Heart right ventricle (tissue), 16 donors: ENCODE measurements around the gene MYCBP. TPM values are rescaled to one million over a fixed set of nuclear protein-coding genes. Genes with fewer than 3 reads are reported as not detected.

Experiments used
- ATAC-seq, 8 donors: fragments of 200-7000 bp; cut with Tn5 transposase; one replicate each; pipeline ENCODE4 v1.9.1; 2020; ENCODE audit warnings: mild to moderate bottlenecking in 8 of 8, moderate library complexity in 8 of 8, moderate number of reproducible peaks in 1 of 8
- DNase-seq, 2 donors: peaks; one replicate each; pipeline ENCODE4 v3.0.0-alpha.2; 2020
- H3K27ac ChIP-seq, 10 donors: fragments of 200-600 bp; sonication (generic) in 2 of 10; one replicate each; pipeline versions ENCODE4 v1.5.0 to v1.8.0; 2020 to 2022; ENCODE audit warnings: mild to moderate bottlenecking in 3 of 10
- H3K27me3 ChIP-seq, 7 donors: fragments of 200-600 bp; one replicate each; pipeline ENCODE4 v1.8.0; 2021 to 2022; ENCODE audit warnings: mild to moderate bottlenecking in 2 of 7
- H3K36me3 ChIP-seq, 9 donors: fragments of 200-600 bp; sonication (generic) in 1 of 9; one replicate each; pipeline versions ENCODE4 v1.5.0 to v1.8.0; 2020 to 2022; ENCODE audit warnings: mild to moderate bottlenecking in 2 of 9
- H3K4me1 ChIP-seq, 9 donors: fragments of 200-600 bp; sonication (generic) in 1 of 9; one replicate each; pipeline versions ENCODE4 v1.5.0 to v1.8.0; 2020 to 2022; ENCODE audit warnings: mild to moderate bottlenecking in 4 of 9
- H3K4me3 ChIP-seq, 10 donors: fragments of 200-600 bp; sonication (generic) in 2 of 10; one replicate each; pipeline versions ENCODE4 v1.5.0 to v1.8.0; 2020 to 2022; ENCODE audit warnings: mild to moderate bottlenecking in 7 of 10, moderate library complexity in 2 of 10
- H3K9me3 ChIP-seq, 11 donors: fragments of 200-600 bp in 10 of 11; sonication (generic) in 2 of 11; one replicate each; pipeline versions ENCODE4 v1.5.0 to v1.8.0; 2013 to 2022; ENCODE audit warnings: mild to moderate bottlenecking in 2 of 11, control low read depth in 1 of 11, moderate library complexity in 1 of 11
- CTCF ChIP-seq, 9 donors: fragments of 200-600 bp; sonication (generic) in 2 of 9; IDR thresholded peaks; one replicate each; pipeline versions ENCODE4 v1.5.0 to v1.8.0; 2021 to 2022; ENCODE audit warnings: antibody characterized with exemption in 9 of 9, mild to moderate bottlenecking in 5 of 9, moderate library complexity in 1 of 9
- WGBS, 2 donors: extraction: QIAGEN DNeasy Blood & Tissue Kit; methylation state at CpG; one replicate each; pipeline ENCODE4 v1.1.7; 2013; ENCODE audit warnings: inconsistent platforms in 1 of 2; 5-methylcytosine and 5-hydroxymethylcytosine counted together
- intact Hi-C, 10 donors: fragments of 100-400 bp; cut with DNase I; formaldehyde crosslinking; loops; one replicate each; pipeline versions ENCODE4 v1.11.1 to v1.14.2; 2022
- polyA plus RNA-seq, 2 donors: library from polyadenylated mRNA; stranded (reverse); fragments of 200-250 nt; gene quantifications; one replicate each; pipeline ENCODE4 v1.2.3, GENCODE V29; 2013
- total RNA-seq, 10 donors: library from RNA; stranded (reverse); fragmentation: NEBNext Ultra II Directional in 3 of 10; extraction: Animal tissue kit (Norgen Biotek cat#: 25700) in 3 of 10; gene quantifications; one replicate each; pipeline versions ENCODE4 v1.2.1 to v1.2.4, GENCODE V29; 2021 to 2023
- donor health status: Arrhythmogenic right ventricular cardiomyopathy.
- donor health status: ischemic (EF 13 %, LVEDD 7.1; RV severe dilation, severe dysfunction).
- donor health status: healthy with polysubstance abuse.
- donor health status: DM: no; HTN: yes; CAD: no.
- donor health status: DM: no; HTN: no; CAD: no.
- donor health status: ischemic (EF 25% LVEDD 6.9; RV normal size, moderate dysfunction).
- donor health status: ischemic (EF 25% LVEDD 5.7; RV mildly dilated, moderate dysfunction).
- donor health status: healthy.
- donor health status: DM: yes; HTN: yes; CAD: no.
- donor health status: Ischemic cardiomyopathy.
- donor health status: ischemic (EF 35%, LVEDD 5.7; RV mildly dilated, moderate dysfunction).
- donor health status: nonischemic (EF 11% LVEDD 7.7; RV severe dilation, severe dysfunction).
- donor health status: DM: yes; HTN: yes; CAD: no.
- donor health status: PGD.
- donor health status: ischemic (EF 29% LVEDD 5.4; RV normal size, mild dysfunction).
- donor health status: nonischemic (EF 23%, LVEDD 6.1; RV moderate dilation, normal function).

MYCBP gene
- total and polyA plus RNA-seq, 12 donors: 3.9 to 22.8 (median 8.2) TPM

DNA sequence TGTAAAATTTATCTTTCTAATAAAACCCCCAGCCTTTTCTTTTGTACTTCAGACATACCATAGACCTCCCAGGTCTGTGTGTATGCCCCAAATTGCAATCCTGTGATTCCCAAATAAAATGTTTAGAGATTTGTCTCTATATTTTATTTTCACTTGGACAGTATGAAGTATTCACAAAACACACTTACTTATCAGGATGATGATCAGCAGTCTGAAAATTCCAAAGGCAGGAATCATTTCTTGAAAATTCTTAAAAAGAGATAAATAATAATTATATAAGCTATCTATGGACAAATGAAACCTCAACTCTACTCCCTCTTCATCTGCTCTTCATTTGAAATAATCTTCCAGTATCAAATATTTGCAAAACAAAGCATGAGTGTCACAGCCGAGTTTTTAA, 19.8 kb upstream of the MYCBP start:
- intact Hi-C loops: no loop called here
- no peaks in the 10 kb centered on the region for H3K9me3 ChIP-seq
- ATAC-seq (no peak), DNase-seq (no peak)
- peaks cover 0 to 10% (median 0%) of the 10 kb centered on the region in 9 donors for H3K36me3 ChIP-seq
- no peaks in the 10 kb centered on the region for H3K27me3 ChIP-seq
- no peak overlapping the region for H3K4me3 ChIP-seq
- 89 to 91% methylated on average over 1 of the region's 1 CpG for WGBS, 2 donors
- H3K4me1 ChIP-seq: no peaks in the 10 kb centered on the region
- TF ChIP-seq CTCF (IDR thresholded peaks at IDR 0.05): no peak
- no peak overlapping the region for H3K27ac ChIP-seq

GRCh38 chr1:38891753-38892152, 18.6 kb upstream of the MYCBP start:
- WGBS, 2 donors: 89 to 92% methylated on average over 1 of the region's 1 CpG
- no peaks in the 10 kb centered on the region for H3K9me3 ChIP-seq
- no peak overlapping the region for H3K4me3 ChIP-seq

GRCh38 chr1:38889589-38889988, 16.4 kb upstream of the MYCBP start:
- TF ChIP-seq CTCF (IDR thresholded peaks at IDR 0.05): no peak
- no peak overlapping the region for H3K4me3 ChIP-seq
- ATAC-seq (no peak), DNase-seq (no peak)
- H3K9me3 ChIP-seq: no peaks in the 10 kb centered on the region
- peaks cover 0 to 10% (median 0%) of the 10 kb centered on the region in 9 donors for H3K36me3 ChIP-seq
- intact Hi-C loops: no loop called here
- H3K27ac ChIP-seq: no peak overlapping the region
- 74 to 75% methylated on average over 5 of the region's 5 CpGs for WGBS, 2 donors
- no peaks in the 10 kb centered on the region for H3K4me1 ChIP-seq
- no peaks in the 10 kb centered on the region for H3K27me3 ChIP-seq

More at GRCh38 chr1:38891753-38892152, 18.6 kb upstream of the MYCBP start:
- peaks cover 0 to 10% (median 0%) of the 10 kb centered on the region in 9 donors for H3K36me3 ChIP-seq
- ATAC-seq (no peak), DNase-seq (no peak)
- TF ChIP-seq CTCF (IDR thresholded peaks at IDR 0.05): no peak
- H3K4me1 ChIP-seq: no peaks in the 10 kb centered on the region
- H3K27ac ChIP-seq: no peak overlapping the region
- intact Hi-C loops: no loop called here
- H3K27me3 ChIP-seq: no peaks in the 10 kb centered on the region

DNA sequence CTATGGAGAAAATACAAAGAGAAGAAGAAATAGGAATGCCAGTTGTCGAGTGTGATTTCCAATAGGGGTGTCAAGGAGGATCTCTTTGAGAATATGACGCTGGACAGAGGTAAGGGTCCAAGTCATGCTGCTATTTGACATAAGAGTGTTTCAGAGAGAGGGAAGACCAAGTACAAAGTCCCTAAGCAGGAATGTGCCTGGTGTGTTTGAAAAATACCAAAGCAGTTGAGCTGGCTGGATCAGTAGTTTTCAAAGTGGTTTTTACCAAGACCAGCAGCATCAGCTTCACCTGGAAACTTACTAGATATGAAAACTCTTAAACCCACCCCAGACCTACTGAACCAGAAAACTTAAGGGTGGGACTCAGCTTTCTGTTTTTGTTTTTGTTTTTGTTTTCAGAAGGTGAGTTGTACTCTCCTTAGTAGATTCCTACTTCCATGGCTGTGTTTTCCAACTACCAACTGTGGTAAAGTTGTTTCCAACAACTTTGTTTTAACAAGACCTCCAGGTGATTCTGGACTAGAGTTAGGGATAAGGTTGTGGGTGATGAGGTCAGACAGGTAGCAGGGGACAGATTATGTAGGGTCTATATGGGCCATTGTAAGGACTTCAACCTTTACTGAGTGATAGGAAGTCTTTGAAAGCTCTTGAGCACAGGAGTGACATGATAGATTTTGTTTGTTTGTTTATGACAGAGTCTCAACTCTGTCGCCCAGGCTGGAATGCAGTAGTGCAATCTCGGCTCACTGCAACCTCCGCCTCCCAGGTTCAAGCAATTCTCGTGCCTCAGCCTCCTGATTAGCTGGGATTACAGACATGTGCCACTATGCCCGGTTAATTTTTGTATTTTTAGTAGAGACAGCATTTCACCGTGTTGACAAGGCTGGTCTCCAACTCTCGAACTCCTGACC, 15.5 kb upstream of the MYCBP start:
- H3K36me3 ChIP-seq: peaks cover 0 to 10% (median 0%) of the 10 kb centered on the region in 9 donors
- H3K9me3 ChIP-seq: no peaks in the 10 kb centered on the region
- DNase-seq (no peak), ATAC-seq (no peak)
- TF ChIP-seq CTCF (IDR thresholded peaks at IDR 0.05): no peak
- no peak overlapping the region for H3K27ac ChIP-seq
- WGBS, 2 donors: 88 to 91% methylated on average over 9 of the region's 9 CpGs
- H3K27me3 ChIP-seq: no peaks in the 10 kb centered on the region
- no peak overlapping the region for H3K4me3 ChIP-seq
- intact Hi-C loops: no loop called here
- H3K4me1 ChIP-seq: no peaks in the 10 kb centered on the region
